ENCODE results near the gene TEX101.
"Not testable (repeated sequence)": the region's sequence is repeated elsewhere in the genome, so short reads cannot be mapped to it uniquely, and the experiment has no call there.

- TF ChIP-seq NFRKB (IDR thresholded peaks at IDR 0.05); TARDBP (IDR thresholded peaks at IDR 0.05); SUZ12 (IDR thresholded peaks at IDR 0.05); ELF4 (IDR thresholded peaks at IDR 0.05); CTBP1 (IDR thresholded peaks at IDR 0.05; ENCODE audit: borderline replicate concordance); FOXK2 (IDR thresholded peaks at IDR 0.05); SP1 (IDR thresholded peaks at IDR 0.05); ZNF384 (IDR thresholded peaks at IDR 0.05); BHLHE40 (IDR thresholded peaks at IDR 0.05; ENCODE audit: borderline replicate concordance); HDGF (IDR thresholded peaks at IDR 0.05; ENCODE audit: borderline replicate concordance); L3MBTL2 (conservative IDR thresholded peaks at IDR 0.05); FOXM1 (IDR thresholded peaks at IDR 0.05; ENCODE audit: borderline replicate concordance); PKNOX1 (IDR thresholded peaks at IDR 0.05); LEF1 (IDR thresholded peaks at IDR 0.05; ENCODE audit: borderline replicate concordance): not testable (repeated sequence)
These were observed 23.7 kb upstream of the TEX101 start for GRCh38 chr19:43390903-43391551.
